HG02943 (cell line): Measurements from ENCODE around the gene LRRC4B.
"Not testable (repeated sequence)": the region's sequence is repeated elsewhere in the genome, so short reads cannot be mapped to it uniquely, and the experiment has no call there.

ENCODE experiments used
- ATAC-seq: cut with Tn5 transposase; IDR thresholded peaks from one replicate; pipeline ENCODE4 v1.9.1; 2021; ENCODE audit warnings: mild to moderate bottlenecking, low read depth, moderate library complexity; ENCODE audit not compliant: unreplicated experiment

The LRRC4B gene

GRCh38 chr19:50531171-50531612 is 37.0 kb downstream of the LRRC4B start:
- no peak for ATAC-seq

- ATAC-seq, result not testable (repeated sequence)
Measured at GRCh38 chr19:50528052-50528451, 40.2 kb downstream of the LRRC4B start.

DNA sequence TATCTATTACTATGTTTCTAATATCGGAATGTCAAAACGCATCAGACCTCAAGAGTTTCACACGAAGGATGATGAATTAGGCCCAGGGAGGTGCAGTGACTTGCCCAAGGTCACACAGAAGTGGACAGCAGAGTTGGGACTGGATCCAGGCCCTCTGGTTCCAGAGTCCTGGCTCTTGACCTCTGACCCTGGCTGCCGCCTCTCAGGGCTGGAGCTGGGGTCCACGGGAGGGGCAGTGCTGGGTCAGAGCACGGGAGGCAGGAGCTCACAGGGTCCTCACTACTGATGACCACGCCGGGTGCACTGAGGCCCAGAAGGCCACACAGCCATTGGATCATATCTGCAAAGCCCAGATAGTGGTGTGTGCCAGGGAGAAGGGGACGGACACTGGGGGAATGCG is 45.4 kb downstream of the LRRC4B start:
- ATAC-seq, result no peak

DNA sequence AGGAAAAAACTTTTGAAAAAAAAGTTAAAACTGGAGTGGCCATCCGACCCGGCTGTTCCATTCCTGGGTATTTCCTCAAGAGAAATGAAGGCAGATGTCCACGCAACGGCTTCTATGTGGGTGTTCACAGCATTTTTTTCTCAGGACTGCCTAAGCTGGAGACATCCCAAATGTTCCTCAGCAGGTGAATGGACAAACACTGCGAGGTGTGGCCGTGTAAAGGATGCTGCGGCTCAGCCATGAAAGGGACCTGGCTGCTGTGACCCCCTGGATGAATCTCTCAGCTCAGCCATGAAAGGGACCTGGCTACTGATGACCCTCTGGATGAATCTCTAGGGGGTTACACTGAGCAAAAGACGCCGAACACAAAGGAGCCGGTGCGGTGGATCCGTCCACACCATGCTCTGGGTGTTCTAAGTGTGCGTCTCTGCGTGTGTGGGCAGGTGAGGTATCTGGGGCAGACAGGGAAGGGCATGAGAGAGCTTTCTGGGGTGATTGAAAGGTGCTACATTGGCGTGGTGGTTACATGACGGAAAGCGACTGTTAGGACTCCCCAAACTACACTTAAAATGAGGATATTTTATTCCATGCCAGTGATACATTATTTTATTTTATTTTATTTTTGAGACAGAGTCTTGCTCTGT is 47.3 kb downstream of the LRRC4B start:
- no peak for ATAC-seq

GRCh38 chr19:50519006-50519575 is 49.1 kb downstream of the LRRC4B start:
- ATAC-seq, result no peak

GRCh38 chr19:50518091-50519005 is 49.9 kb downstream of the LRRC4B start:
- ATAC-seq, result no peak

- no peak for ATAC-seq
Measured at GRCh38 chr19:50517704-50518075, 50.5 kb downstream of the LRRC4B start.

- no peak for ATAC-seq
Measured at GRCh38 chr19:50516964-50517703, 51.1 kb downstream of the LRRC4B start.

DNA sequence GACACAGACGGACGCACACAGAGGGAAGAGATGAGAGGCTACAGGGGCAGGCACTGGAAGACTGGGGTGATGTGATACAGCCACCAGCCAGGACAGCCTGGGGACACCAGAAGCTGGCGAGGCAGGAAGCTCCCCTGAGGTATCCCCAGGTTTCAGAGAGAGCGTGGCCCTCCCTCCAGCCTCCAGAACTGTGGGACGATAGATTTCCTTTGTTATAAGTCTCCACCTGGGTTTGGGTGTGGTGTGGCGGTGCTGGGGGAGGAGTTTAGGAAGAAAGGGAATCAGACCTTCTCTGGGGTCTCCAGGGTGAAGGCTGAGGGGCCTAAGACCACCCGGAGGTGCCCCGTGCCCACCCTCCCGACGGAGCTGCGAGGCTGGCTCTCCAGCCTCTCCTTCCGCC is 51.8 kb downstream of the LRRC4B start:
- ATAC-seq, result no peak

DNA sequence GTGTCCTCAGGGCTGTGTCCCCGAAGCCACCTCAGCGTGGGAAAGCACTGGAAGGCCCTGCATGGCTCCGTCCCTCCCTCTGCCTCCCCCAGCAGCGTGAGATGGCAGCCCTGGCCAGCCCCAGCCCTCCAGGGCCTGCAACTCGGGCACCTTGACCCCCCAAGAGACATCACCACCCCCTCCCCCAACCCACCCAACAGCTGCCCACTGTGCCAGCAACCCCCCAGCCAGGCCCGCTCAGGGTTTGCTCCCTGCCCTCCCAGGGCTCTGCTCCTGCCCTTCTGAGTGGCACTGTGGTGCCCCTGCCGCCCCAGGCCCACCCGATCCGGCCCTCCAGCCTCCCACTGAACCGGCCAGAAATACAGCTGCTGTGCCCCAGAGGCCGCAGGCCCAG is 53.1 kb downstream of the LRRC4B start:
- no peak for ATAC-seq

GRCh38 chr19:50514346-50515167 is 53.7 kb downstream of the LRRC4B start:
- ATAC-seq, result no peak

DNA sequence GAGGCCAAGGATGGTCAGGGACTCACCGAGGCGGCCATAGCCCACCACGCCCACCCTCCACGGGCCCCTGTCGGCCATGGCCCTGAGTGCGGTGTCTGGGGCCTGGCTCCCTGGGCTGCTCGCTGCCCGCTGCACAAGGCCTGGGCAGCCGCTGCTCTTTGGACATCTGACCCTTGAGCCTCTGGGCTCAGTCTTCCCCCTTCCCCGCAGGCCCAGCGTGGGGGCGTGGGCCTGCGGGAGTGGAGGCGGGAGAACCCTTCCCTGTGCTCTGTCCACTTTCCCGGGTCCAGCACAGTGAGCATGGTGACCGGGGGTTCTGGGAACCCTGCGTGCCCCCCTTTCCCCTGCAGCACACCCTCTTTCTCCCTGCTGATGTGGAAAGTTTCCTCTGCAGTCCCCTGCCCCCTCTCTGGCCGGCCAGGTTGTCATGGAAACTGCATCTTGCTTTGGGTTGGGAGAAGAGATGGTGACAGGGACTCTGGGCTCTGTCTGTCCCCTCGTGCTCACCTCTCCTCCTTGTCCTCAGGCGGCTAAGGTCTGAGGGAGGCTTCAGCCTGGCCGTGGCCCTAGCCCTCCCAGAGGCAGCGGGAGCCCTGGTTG is 54.4 kb downstream of the LRRC4B start, which contains the start of gene ASPDH:
TSS of gene ASPDH (minus strand) at position 168 of the 600 bp plus-strand sequence. CDS start at position 78, 90 bp downstream.
- no peak for ATAC-seq

- no peak for ATAC-seq
Measured at GRCh38 chr19:50512999-50513745, 55.1 kb downstream of the LRRC4B start.

DNA sequence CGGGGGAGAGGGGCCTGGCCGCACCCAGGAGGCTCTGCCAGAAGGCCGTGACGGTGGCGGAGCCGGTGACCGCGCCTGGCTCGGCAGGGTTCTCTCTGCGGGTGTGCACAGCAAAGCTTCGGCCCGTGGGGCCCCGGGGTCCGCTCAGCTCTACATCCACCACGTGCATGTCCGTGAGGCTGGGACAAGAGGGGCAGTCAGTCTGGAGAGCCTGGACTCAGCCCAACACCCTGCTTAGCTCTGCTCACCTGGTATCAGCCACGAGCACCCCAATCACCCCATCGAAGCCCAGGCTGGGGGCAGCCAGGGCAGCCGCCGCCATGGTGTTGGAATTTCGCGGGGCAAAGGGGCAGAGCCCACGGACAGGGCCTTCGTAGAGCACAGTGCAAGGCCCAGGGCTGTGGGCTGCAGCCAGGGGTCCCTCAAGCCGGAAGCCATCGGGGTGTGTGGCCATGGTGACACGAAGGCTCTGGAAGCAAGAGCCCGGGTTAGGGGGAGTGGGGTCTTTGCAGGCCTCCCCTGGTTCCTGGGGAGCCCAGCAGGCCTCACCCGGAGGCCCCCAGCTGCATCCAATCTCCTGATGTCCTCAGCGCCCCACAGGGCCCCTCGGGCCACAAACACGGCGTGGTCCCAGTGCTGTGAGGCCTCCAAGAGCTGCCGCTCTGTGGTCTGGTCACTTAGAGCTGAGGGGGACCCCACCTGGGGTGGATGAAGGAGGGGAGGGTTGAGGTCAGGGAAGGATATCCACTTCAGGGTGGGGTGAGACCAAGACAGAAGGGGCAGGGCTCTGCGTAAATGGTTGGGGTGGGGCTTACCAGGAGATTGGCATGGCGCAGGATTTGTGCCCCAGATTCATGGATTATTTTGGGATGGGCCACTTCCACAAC is 55.9 kb downstream of the LRRC4B start:
- ATAC-seq, result no peak

DNA sequence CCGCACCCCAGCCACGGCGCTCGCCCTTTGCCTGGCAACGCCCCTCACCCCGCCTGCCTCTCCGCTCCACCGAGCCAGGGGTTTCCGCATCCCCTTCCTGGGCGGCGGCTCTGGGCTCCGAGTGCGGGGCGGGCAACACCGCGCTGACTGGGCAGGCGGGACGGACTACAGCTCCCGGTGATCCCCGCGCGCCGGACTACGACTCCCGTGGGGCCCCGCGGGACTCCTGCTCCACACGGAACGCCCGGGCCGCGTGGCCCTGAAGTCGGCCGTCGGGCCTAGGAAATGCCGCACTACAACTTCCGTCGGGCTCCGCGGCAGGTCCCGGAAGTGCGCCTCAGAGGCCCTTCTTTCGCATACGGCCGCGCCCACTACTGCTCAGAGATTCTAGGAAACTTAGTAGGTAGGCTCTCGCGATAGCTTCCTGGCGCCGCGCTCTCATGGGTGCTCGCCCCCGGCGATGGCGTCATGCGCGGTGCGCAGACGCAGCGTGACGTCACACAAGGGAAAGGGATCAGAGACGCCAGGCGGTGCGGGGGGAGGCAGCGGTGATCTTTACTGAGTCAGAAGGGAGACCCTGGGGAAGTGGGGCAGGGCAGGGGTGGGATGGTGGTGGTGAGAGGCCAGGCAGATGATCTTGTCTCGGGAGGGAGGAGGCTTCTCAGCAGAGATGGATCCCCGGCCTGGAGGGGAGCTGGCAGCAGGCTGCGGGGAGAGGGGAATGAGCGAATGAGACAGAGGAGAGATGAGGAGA is 57.0 kb downstream of the LRRC4B start, which contains the start of gene JOSD2:
TSS of gene JOSD2 (minus strand) at position 123 of the 754 bp plus-strand sequence. CDS start 760 bp downstream, outside the sequence.
- peak; percentile 90 for ATAC-seq

GRCh38 chr19:50510700-50511068 is 57.6 kb downstream of the LRRC4B start:
- ATAC-seq, result peak; percentile 21

- ATAC-seq, result no peak
Measured at GRCh38 chr19:50510121-50510670, 58.0 kb downstream of the LRRC4B start.
